ENCODE measurements around the gene NEURL1. TPM values are rescaled to one million over a fixed set of nuclear protein-coding genes. Genes with fewer than 3 reads are reported as not detected.
A peak's percentile ranks its signal among the peaks of the same experiment; 100 is the strongest.

The NEURL1 gene
- total and polyA plus RNA-seq, 4 donors: 0.14 to 2.0 (median 0.74) TPM

DNA sequence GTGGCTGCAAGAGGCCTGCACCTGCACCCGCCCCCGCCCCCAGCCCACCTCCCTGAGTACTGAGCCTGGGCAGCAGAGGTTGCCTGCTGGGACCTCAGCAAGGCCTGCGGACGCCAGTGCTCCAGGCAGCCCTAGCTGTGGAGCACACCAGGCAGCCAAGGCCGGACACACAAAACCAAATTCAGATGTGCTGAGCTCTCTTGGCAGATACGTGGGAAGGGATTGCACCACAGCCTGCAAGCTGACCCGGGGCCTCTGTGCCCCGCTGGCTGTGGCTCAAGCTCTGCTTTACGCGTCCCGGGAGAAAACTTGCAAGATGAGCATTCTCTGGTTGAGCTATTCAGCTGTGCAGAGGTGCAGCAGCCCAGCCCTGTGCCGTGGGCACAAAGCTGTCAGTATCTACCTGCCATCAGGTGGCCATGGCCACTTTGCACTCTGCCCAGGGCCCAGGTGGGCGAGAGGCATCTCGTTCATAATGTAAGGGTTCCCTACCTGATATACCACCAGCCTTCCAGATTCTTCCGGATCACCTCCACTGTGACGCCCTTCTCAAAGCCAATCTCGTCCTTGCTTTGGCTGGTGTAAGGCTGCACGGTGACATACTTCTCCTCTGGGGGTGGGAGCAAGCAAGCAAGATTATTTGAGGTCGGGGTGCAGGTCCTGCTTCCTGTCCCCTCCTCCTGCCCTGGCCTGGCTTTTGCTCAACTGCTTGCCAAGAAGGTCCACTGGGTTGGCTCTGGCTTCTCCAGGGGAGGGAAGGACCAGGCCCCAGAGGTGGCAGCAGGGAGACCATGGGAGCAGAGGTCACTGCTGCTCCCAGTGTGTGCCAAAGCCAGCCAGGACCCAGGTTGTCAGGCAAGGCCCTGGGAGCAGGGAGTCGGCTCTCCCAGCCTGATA is 123.4 kb downstream of the NEURL1 start:
- Histone ChIP-seq H3K27me3 (ENCODE audit: control insufficient read depth in 3 of 3, insufficient read depth in 3 of 3, low read length in 2 of 3) (peaks cover 0 to 2% (median 0%) of the 10 kb centered on the region in 3 donors), H3K27ac (ENCODE audit: low read depth in 1 of 2, low read length in 1 of 2) (peak overlapping the region in 1 of 2 donors; percentile 4), H3K36me3 (ENCODE audit: control insufficient read depth in 4 of 4, insufficient read depth in 4 of 4, low read length in 4 of 4) (peaks cover 0 to 55% (median 47%) of the 10 kb centered on the region in 4 donors), H3K9ac (ENCODE audit: insufficient read depth in 1 of 2, low read length in 2 of 2) (no peak overlapping the region), H3K4me3 (no peak overlapping the region), H3K4me1 (ENCODE audit: control insufficient read depth in 5 of 5, insufficient read depth in 5 of 5, low read length in 5 of 5) (peaks cover 9 to 59% (median 36%) of the 10 kb centered on the region in 5 donors), H3K9me3 (ENCODE audit: control insufficient read depth in 4 of 4, insufficient read depth in 3 of 4, low read length in 3 of 4) (no peaks in the 10 kb centered on the region)
- ATAC-seq (ENCODE audit: insufficient read depth, low FRiP score) (no peak), DNase-seq (peak; percentile 82 to 94 (median 88))
- WGBS, 2 donors: 73 to 76% methylated on average over 20 of the region's 20 CpGs
- TF ChIP-seq, protein P1, sequence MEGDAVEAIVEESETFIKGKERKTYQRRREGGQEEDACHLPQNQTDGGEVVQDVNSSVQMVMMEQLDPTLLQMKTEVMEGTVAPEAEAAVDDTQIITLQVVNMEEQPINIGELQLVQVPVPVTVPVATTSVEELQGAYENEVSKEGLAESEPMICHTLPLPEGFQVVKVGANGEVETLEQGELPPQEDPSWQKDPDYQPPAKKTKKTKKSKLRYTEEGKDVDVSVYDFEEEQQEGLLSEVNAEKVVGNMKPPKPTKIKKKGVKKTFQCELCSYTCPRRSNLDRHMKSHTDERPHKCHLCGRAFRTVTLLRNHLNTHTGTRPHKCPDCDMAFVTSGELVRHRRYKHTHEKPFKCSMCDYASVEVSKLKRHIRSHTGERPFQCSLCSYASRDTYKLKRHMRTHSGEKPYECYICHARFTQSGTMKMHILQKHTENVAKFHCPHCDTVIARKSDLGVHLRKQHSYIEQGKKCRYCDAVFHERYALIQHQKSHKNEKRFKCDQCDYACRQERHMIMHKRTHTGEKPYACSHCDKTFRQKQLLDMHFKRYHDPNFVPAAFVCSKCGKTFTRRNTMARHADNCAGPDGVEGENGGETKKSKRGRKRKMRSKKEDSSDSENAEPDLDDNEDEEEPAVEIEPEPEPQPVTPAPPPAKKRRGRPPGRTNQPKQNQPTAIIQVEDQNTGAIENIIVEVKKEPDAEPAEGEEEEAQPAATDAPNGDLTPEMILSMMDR (IDR thresholded peaks at IDR 0.05; ENCODE audit: control extremely low read depth, extremely low read depth): no peak

DNA sequence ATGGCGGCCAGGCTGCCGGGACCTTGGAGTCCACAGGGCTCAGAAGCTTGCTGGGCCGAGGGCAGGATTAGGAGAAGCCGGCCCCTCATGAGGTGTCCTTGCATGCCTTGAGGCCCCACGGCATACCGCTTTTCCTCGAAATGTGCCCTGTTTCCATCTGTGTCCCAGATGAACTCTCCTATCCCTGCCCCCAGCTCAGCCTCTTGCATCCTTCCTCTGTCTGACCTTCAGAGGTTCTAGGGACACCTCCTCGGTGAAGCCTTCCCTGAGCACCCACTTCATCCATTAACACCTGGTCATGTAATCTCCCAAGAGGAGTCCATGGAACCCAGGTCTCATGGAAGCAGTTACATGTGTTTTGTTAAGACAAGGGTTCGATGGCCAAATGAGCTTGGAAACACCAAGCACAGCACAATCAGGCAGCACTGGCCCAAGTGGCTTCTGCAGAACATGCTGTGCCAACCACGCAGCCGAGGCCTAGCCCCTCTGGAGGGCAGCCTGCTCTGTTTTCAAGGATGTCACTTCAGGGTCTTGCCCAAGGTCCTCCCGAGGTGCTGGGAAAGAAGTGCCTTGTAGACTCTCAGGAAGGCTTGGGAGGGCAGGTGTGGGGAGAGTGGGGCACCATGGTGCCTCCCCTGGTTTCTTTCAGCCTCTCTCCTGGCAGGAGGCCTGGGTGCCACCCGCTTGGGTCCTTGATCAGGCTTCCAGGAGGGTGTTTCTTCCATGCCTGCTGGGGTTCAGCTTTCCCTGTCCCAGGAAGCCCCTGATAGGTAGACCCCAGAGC is 124.3 kb downstream of the NEURL1 start:
- H3K4me3 ChIP-seq: no peak overlapping the region
- H3K9me3 ChIP-seq (ENCODE audit: control insufficient read depth in 4 of 4, insufficient read depth in 3 of 4, low read length in 3 of 4): no peaks in the 10 kb centered on the region
- peaks cover 0 to 55% (median 47%) of the 10 kb centered on the region in 4 donors for H3K36me3 ChIP-seq (ENCODE audit: control insufficient read depth in 4 of 4, insufficient read depth in 4 of 4, low read length in 4 of 4)
- peaks cover 9 to 59% (median 36%) of the 10 kb centered on the region in 5 donors for H3K4me1 ChIP-seq (ENCODE audit: control insufficient read depth in 5 of 5, insufficient read depth in 5 of 5, low read length in 5 of 5)
- no peak overlapping the region for H3K9ac ChIP-seq (ENCODE audit: insufficient read depth in 1 of 2, low read length in 2 of 2)
- 88 to 92% methylated on average over 13 of the region's 13 CpGs for WGBS, 2 donors
- TF ChIP-seq, protein P1 (IDR thresholded peaks at IDR 0.05; ENCODE audit: control extremely low read depth, extremely low read depth): no peak
- peaks cover 0 to 2% (median 0%) of the 10 kb centered on the region in 3 donors for H3K27me3 ChIP-seq (ENCODE audit: control insufficient read depth in 3 of 3, insufficient read depth in 3 of 3, low read length in 2 of 3)
- ATAC-seq (ENCODE audit: insufficient read depth, low FRiP score) (no peak), DNase-seq (no peak)
- H3K27ac ChIP-seq (ENCODE audit: low read depth in 1 of 2, low read length in 1 of 2): peak overlapping the region in 1 of 2 donors; percentile 38

DNA sequence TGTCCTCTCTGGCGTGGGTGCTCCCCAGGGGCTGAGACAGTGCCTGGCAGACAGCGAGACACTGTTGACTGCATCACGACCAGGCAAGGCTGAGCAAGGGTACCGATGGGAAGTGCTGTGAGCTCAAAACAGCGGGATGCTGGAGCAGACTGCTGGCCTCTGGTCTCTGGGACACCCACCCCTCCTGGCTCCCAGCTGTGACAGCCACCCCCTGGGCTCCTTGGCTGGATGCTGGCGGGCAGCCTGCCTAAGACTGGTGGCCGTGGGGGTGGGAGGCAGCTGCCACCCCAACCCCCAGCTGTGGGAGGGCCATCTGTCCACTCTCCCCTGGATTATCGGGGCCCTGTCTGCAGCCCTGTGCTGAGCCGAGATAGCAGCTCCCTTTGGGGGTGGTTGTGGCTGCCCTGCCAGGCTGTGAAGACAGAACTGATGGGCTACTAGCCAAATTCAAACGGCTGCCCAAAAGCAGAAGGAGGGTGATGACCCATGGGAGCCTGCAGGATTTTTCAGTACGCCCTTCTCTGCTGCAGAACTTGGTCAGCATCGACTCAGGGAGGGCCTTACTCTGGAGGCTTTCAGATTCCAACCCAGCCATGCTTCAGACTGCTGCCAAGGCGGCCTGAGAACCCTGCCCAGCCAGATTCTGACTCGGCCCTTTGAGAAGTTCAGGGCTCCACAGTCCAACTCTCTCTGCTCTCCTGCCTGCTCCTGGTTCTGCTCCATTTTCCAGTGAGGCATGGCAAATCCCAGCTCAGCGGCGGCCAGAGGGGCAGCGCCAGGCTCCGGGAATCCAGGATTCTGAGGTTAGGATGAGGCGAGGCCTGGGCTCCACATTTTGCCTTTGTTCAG is 125.3 kb downstream of the NEURL1 start:
- 75 to 81% methylated on average over 19 of the region's 19 CpGs for WGBS, 2 donors
- peaks cover 9 to 59% (median 36%) of the 10 kb centered on the region in 5 donors for H3K4me1 ChIP-seq (ENCODE audit: control insufficient read depth in 5 of 5, insufficient read depth in 5 of 5, low read length in 5 of 5)
- ATAC-seq (ENCODE audit: insufficient read depth, low FRiP score) (no peak), DNase-seq (peak; percentile 65 to 83 (median 70))
- no peaks in the 10 kb centered on the region for H3K9me3 ChIP-seq (ENCODE audit: control insufficient read depth in 4 of 4, insufficient read depth in 3 of 4, low read length in 3 of 4)
- no peaks in the 10 kb centered on the region for H3K27me3 ChIP-seq (ENCODE audit: control insufficient read depth in 3 of 3, insufficient read depth in 3 of 3, low read length in 2 of 3)
- no peak overlapping the region for H3K4me3 ChIP-seq
- H3K9ac ChIP-seq (ENCODE audit: insufficient read depth in 1 of 2, low read length in 2 of 2): no peak overlapping the region
- H3K36me3 ChIP-seq (ENCODE audit: control insufficient read depth in 4 of 4, insufficient read depth in 4 of 4, low read length in 4 of 4): peaks cover 0 to 51% (median 46%) of the 10 kb centered on the region in 4 donors
- peak overlapping the region in 1 of 2 donors; percentile 38 for H3K27ac ChIP-seq (ENCODE audit: low read depth in 1 of 2, low read length in 1 of 2)
- TF ChIP-seq, protein P1 (IDR thresholded peaks at IDR 0.05; ENCODE audit: control extremely low read depth, extremely low read depth): no peak
